Measurements from ENCODE around the gene EIF2B4.
A peak's percentile ranks its signal among the peaks of the same experiment; 100 is the strongest.

Gene EIF2B4

DNA sequence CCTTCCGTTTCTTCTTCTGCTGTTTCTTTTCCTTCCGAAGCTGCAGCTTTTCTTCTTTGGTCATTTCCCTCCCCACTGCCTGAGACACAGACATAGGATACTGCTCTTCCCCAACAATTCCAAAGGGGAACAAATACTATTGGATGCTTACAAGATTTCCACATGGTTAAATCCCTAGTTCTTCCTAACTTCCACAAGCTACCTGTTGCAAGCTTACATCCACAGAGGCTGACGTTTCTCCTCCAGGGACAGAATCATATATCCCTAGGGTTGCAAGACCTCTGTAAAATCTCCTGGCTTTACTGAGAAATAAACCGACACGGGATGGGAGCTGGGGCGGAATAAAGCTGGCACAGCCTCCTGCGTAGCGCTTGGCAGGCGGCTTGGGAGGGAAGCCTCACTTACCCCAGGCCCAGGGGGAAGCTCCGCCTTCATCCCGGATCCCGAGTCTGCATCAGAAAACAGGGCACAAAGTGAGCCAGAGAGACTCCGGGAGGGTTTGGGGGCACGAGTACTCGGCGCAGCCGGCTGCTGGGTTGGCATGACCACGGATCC lies 590 bp downstream of the EIF2B4 start:
- DNase-seq (ENCODE audit: low spot score) = no peak
- TF ChIP-seq, protein P1, sequence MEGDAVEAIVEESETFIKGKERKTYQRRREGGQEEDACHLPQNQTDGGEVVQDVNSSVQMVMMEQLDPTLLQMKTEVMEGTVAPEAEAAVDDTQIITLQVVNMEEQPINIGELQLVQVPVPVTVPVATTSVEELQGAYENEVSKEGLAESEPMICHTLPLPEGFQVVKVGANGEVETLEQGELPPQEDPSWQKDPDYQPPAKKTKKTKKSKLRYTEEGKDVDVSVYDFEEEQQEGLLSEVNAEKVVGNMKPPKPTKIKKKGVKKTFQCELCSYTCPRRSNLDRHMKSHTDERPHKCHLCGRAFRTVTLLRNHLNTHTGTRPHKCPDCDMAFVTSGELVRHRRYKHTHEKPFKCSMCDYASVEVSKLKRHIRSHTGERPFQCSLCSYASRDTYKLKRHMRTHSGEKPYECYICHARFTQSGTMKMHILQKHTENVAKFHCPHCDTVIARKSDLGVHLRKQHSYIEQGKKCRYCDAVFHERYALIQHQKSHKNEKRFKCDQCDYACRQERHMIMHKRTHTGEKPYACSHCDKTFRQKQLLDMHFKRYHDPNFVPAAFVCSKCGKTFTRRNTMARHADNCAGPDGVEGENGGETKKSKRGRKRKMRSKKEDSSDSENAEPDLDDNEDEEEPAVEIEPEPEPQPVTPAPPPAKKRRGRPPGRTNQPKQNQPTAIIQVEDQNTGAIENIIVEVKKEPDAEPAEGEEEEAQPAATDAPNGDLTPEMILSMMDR (IDR thresholded peaks at IDR 0.05; ENCODE audit: extremely low read depth, missing control alignments) = no peak

DNA sequence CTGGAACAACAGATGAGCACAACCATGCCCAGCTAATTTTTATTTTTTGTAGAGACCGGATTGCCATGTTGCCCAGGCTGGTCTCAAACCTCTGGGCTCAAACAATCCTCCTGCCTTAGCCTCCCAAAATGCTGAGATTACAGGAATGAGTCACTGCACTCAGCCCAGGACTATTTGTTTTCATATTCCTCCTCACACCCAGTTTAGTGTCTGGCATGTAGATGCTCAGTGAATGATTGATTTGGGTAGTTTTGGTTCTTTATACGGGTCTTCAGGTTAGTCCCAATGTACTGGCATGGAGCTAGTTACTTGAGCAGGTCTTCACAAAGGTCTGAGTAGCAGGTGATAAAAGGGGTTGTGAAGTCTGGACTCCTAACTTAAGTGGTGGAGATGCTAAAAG lies 6.2 kb downstream of the EIF2B4 start:
- TF ChIP-seq, protein P1 (IDR thresholded peaks at IDR 0.05; ENCODE audit: extremely low read depth, missing control alignments) = no peak
- no peak for DNase-seq (ENCODE audit: low spot score)

DNA sequence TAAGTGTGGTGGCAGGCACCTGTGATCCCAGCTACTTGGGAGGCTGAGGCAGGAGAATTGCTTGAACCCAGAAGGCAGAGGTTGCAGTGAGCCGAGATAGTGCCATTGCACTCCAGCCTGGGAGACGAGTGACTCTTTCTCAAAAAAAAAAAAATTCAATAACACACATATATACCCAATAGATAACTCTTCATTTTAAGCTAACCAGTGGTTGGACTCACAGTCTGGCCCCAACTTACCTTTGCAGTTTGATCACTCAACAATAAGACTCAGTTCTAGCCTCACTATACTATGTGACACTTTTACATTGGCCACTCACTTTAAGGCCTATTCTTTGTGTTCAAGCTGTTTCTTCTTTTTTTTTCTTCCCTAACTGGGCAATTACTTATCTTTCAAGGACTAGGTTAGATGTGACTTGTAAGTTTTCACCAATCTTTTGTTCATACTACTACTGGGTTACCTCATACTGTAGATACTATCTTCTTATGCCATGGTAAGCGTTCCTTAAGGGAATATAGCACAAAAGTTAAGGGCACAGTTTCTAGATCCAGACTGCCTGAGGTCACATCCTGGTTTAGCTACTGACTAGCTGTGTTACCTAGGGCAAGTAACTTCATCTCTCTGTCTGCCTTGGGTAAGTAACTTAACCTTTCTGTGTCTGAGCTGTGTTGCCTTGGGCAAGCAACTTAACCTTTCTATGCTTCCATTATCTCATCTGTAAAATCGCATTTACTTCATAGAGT lies 7.3 kb downstream of the EIF2B4 start:
- TF ChIP-seq, protein P1 (IDR thresholded peaks at IDR 0.05; ENCODE audit: extremely low read depth, missing control alignments) = no peak
- no peak for DNase-seq (ENCODE audit: low spot score)

DNA sequence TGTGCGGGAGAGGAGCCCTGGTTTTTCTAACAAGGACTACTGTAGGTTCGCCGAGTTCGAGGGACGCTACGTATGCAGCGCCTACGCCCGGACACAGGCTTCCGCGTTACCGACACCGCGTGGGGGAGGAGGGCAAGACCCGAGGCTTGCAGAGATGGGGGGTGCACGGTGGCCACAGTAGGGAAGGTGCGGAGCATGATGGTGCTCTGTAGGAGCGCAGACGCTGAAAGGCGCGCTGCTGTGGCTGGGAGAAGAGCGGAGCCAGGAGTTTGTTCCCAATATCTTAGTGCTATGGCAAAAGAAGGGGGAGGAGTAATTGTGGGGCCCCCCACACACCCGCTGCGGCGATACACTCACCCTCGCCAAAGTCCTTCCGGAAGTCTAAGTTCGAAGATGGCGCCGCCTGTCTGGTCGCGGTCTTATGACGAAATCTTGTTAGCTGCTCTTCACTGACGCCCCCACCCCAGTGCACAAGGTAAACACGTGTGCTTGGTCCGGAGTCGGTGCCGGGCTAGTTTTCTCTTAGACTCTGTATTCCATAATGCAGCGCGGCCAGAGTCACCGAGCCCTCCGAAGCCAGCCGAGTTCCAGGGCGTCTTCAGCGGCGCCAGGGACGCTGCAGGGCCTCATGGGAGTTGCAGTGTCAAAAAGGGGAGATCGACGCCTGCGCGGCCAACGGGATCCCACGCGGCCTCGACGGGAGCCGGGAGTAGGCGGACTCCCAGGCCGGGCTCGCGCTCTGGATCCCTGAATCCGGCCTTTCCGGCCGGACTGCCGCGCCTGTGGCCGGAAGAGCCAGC lies 13.6 kb downstream of the EIF2B4 start, which contains the start of gene GTF3C2:
GTF3C2 (minus strand) TSS at position 383 of the 800 bp plus-strand sequence. CDS start 13,210 bp downstream, outside the sequence.
- peak; percentile 90 for DNase-seq (ENCODE audit: low spot score)
- TF ChIP-seq, protein P1 (IDR thresholded peaks at IDR 0.05; ENCODE audit: extremely low read depth, missing control alignments) = no peak

DNA sequence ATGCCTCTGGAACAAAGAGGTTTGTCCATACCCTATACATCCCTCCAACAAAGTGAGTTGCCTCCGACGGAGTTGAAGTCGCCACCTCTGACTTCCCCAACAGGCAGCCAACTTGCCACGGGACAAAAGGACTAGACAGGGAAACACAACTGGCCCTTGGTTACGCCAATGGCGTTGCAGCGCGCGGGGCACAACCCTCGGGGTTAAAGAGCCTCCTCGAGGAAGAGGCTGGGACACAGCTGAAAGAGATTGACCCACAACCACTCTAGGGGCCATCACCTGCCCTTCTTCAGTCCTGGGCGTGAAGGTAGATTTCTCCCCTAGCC lies 14.1 kb downstream of the EIF2B4 start:
- TF ChIP-seq, protein P1 (IDR thresholded peaks at IDR 0.05; ENCODE audit: extremely low read depth, missing control alignments) = no peak
- DNase-seq (ENCODE audit: low spot score) = no peak

DNA sequence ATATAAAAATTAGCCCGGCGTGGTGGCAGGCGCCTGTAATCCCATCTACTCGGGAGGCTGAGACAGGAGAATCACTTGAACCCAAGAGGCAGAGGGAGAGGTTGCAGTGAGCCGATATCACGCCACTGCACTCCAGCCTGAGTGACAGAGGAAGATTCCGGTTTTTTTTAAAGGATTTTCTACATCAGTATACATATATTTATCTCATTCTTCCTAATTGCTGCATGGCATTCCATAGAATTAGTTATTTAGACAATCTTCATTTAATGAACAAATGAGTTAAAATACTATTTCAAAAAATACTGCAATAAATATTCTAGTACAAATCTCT lies 15.6 kb downstream of the EIF2B4 start:
- TF ChIP-seq, protein P1 (IDR thresholded peaks at IDR 0.05; ENCODE audit: extremely low read depth, missing control alignments) = no peak

More for the DNA sequence above, 15.6 kb downstream of the EIF2B4 start:
- no peak for DNase-seq (ENCODE audit: low spot score)
